Spinal cord (tissue), 10 donors: Measurements from ENCODE around the gene PRKCD. TPM values are rescaled to one million over a fixed set of nuclear protein-coding genes. Genes with fewer than 3 reads are reported as not detected.

Experiments
- DNase-seq, 6 donors: peaks; one replicate each; pipeline versions ENCODE4 v3.0.0 to v3.0.0-alpha.2; 2013 to 2015; ENCODE audit warnings: low spot score in 6 of 6, low read depth in 4 of 6
- H3K27ac ChIP-seq: one replicate; pipeline ENCODE4 v1.5.1; 2013; ENCODE audit warnings: low read depth, low read length, control low read depth
- H3K27me3 ChIP-seq: one replicate; pipeline ENCODE4 v1.6.1; 2013; ENCODE audit warnings: low read length; ENCODE audit not compliant: control insufficient read depth, insufficient read depth
- H3K36me3 ChIP-seq: one replicate; pipeline ENCODE4 v1.6.1; 2013; ENCODE audit warnings: low read length; ENCODE audit not compliant: control insufficient read depth, insufficient read depth
- H3K4me1 ChIP-seq: one replicate; pipeline ENCODE4 v1.6.1; 2013; ENCODE audit warnings: low read length; ENCODE audit not compliant: control insufficient read depth, insufficient read depth
- H3K4me3 ChIP-seq: one replicate; pipeline ENCODE4 v1.5.1; 2013; ENCODE audit warnings: low read depth, low read length, control low read depth
- H3K9me3 ChIP-seq: one replicate; pipeline ENCODE4 v1.6.1; 2013; ENCODE audit warnings: low read length; ENCODE audit not compliant: control insufficient read depth, insufficient read depth
- WGBS: methylation state at CpG from one replicate; pipeline ENCODE4 v1.1.5; 2013; ENCODE audit warnings: missing lambda C conversion rate; ENCODE audit not compliant: insufficient coverage; 5-methylcytosine and 5-hydroxymethylcytosine counted together
- polyA plus RNA-seq, 2 donors: library from polyadenylated mRNA; unstranded; fragments of 120-200 nt; gene quantifications; one replicate each; pipeline ENCODE4 v1.2.1, GENCODE V29; 2013; ENCODE audit not compliant: insufficient read length in 2 of 2
- total RNA-seq, 2 donors: library from RNA; depleted of rRNA in 1 of 2; stranded (reverse); fragments of 120-200 nt in 1 of 2; fragments of >200 nt in 1 of 2; gene quantifications; one replicate each; pipeline versions ENCODE4 v1.2.3 to v1.2.4, GENCODE V29; 2013 to 2014
- donor health status: healthy.

Gene PRKCD
- total and polyA plus RNA-seq, 4 donors: 2.9 to 15.0 (median 11.2) TPM

DNA sequence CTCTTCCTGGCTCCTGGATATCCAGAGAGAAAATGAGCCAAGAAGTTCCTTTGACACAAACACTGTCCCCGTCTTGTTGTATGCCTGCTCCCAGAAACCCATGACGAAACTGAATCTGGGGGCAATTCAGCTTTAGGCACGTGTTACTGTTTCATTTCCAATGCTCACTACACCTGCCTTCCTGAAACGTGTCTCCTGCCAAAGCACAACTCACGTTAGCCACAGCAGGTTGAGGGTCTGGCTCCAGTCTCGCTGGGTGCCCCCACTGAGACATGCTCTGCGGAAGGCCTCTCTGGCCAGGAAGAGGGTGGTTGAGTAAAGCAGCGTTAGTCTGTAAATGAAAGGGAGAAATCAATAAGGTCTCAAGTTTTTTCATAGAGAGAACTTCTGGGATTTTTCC, 37.5 kb upstream of the PRKCD start:
- Histone ChIP-seq H3K27ac (no peak overlapping the region), H3K27me3 (no peaks in the 10 kb centered on the region), H3K36me3 (peaks cover 40% of the 10 kb centered on the region), H3K4me3 (no peak overlapping the region), H3K9me3 (no peaks in the 10 kb centered on the region), H3K4me1 (peaks cover 4% of the 10 kb centered on the region)
- no peak for DNase-seq
- WGBS: 88% methylated on average over 8 of the region's 8 CpGs

DNA sequence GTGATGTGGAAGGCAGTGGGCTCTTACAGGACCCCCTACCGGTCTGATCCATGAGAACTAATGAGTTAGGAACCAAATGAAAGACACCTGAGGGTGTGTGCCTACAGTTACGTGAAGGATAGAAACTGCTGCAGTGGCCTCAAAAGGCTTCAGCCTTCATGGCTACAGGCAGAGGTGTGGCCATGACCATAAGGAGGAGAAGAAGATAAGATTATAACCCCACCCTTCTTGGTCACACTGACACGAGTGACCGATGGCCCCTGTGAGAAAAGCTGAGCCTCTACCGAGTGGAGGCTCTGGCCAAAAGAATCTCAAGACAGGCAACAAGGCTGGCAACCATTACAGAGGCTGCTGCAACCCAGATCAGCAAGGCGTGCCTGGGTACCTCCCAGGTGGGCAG, 37.1 kb upstream of the PRKCD start:
- Histone ChIP-seq H3K27me3 (no peaks in the 10 kb centered on the region), H3K9me3 (no peaks in the 10 kb centered on the region), H3K4me3 (no peak overlapping the region), H3K4me1 (peaks cover 4% of the 10 kb centered on the region), H3K27ac (no peak overlapping the region), H3K36me3 (peaks cover 36% of the 10 kb centered on the region)
- WGBS: 92% methylated on average over 6 of the region's 6 CpGs
- no peak for DNase-seq

DNA sequence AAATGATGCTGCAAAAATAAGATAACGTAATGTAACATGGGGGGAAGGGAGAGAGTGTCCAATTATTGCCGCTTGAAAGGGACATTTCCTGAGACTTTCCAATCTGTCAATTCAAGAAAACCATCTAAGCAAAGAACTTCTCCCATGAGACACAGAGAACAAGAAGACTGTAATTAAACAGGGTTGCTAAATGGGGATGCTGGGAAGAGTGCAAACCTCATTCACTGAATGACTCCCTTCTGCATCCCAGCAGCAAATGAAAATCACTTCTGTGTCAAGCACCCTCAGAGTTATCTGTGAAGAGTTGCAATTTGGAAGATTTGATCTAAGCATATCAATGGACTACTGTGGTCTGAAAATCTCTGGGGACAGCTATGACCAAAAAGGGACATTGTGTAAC, 34.4 kb upstream of the PRKCD start:
- H3K9me3 ChIP-seq: no peaks in the 10 kb centered on the region
- peaks cover 4% of the 10 kb centered on the region for H3K4me1 ChIP-seq
- no peak overlapping the region for H3K4me3 ChIP-seq
- H3K27ac ChIP-seq: no peak overlapping the region
- whole genome bisulfite sequencing: no CpG with 5 or more reads among the region's 2 CpGs
- DNase-seq: peak in 2 of 6 donors; percentile 35 to 85
- H3K27me3 ChIP-seq: no peaks in the 10 kb centered on the region
- H3K36me3 ChIP-seq: peaks cover 18% of the 10 kb centered on the region

DNA sequence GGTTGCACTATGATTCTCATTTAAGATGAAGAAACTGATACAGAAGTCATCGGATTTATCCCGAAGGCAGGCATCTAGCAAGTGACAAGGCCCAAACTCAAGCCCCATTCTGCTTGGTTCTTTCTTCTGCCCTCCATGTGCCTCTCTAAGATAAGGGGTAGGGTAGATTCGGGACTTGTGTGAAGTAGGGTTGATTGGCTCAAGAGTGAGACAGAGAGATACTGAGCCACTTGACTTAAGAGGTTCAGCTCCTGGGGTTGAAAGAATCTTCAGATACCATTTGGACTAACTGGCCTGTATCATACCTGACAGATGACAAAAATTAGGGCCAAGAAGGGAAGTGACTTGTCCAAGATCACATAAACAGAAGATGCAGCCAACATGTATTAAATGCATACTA, 31.7 kb upstream of the PRKCD start:
- H3K27ac ChIP-seq: no peak overlapping the region
- no peaks in the 10 kb centered on the region for H3K4me1 ChIP-seq
- no peaks in the 10 kb centered on the region for H3K9me3 ChIP-seq
- peak overlapping the region; percentile 90 for H3K4me3 ChIP-seq
- peaks cover 6% of the 10 kb centered on the region for H3K36me3 ChIP-seq
- no CpG with 5 or more reads among the region's 3 CpGs for WGBS
- DNase-seq: no peak
- no peaks in the 10 kb centered on the region for H3K27me3 ChIP-seq

DNA sequence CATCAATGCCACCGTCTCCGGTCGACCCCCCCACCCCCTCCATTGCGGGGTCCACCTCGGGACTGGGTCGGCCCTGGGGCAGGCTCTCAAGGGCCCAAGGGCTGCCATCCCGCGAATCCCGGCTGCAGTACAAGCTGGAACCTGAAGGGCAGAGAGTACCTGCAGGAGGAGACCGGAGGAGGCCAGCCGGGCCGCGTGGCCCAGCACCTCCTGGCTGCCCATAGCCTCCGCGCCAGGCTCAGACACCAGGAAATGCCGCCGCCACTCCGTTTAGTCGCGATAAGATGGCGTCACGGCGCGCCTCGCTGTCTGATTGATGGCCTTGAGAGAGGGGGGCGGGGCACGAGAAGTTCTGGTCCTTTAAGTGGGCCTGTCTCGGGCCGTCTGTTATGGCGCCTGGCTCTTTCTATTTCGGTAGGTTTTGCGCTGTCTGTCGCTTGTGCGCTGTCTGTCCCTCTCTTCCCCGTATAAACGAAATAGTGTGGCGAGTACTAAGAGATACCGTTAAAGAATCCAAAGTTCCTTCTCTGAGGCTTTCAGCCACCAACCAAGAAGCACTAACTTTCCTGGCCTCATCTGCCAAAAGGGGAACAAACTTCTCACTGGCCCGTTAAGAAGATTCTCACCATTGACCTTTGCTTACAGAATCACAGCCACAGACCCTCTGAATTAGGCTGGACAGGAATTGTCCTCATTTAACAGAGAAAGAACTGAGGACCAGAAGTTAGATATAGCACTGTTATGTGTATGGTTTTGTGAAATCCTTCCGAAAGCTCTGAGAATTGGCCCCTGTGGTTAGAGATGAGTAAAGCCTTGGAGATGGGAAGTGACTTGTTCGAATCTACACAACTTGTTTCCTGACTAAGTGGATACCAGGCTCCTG, 30.6 kb upstream of the PRKCD start, which contains the start of gene RFT1:
Gene RFT1 (minus strand): TSS at position 257 of the 883 bp plus-strand sequence. CDS start 35 bp downstream, at position 222.
- no peaks in the 10 kb centered on the region for H3K36me3 ChIP-seq
- no peaks in the 10 kb centered on the region for H3K9me3 ChIP-seq
- no peaks in the 10 kb centered on the region for H3K27me3 ChIP-seq
- DNase-seq: peak; percentile 94 to 99 (median 96)
- H3K4me1 ChIP-seq: no peaks in the 10 kb centered on the region
- 2% methylated on average over 34 of the region's 41 CpGs for WGBS
- peak within 1 kb of the TSS; percentile 75 for H3K27ac ChIP-seq
- H3K4me3 ChIP-seq: peak within 1 kb of the TSS; percentile 90

DNA sequence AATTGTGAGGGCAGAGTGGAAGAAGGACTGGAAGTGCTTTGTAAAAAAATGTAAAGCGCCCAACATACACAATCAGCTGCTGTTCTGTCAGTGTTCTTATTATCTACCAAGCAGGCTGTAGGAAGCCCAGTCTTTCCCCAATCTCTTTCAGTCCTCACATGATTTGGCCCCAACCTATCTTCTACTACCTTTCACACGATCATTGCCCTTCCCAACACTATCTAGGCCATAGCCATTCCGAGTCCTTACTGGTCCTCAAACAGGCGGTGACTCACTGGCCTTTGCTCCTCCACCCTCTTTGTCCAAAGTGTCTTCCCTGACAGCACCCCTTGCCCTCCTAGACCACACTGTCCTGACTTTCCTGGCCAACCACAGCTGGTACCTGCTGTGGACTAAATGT, 29.9 kb upstream of the PRKCD start:
- Histone ChIP-seq H3K4me3 (no peak overlapping the region), H3K27me3 (no peaks in the 10 kb centered on the region), H3K9me3 (no peaks in the 10 kb centered on the region), H3K27ac (peak overlapping the region; percentile 75), H3K4me1 (no peaks in the 10 kb centered on the region), H3K36me3 (no peaks in the 10 kb centered on the region)
- no peak for DNase-seq
- 99% methylated on average over 4 of the region's 4 CpGs for WGBS

DNA sequence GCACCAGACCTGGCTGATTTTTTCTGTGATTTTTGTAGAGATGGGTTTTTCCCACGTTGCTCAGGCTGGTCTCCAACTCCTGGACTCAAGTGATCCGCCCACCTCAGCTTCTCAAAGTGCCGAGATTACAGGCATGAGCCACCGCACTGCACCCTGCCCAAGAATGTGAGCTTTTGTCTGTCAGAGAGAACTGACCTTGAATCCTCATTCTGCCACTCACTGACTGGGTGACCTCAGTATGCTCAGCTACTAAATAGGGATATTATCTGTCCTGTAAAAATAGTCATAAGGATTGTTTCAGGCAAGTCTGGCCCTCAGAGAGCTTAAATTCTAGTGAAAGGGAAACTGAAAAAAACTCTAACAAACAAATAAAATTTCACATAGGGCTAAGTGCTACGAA, 28.7 kb upstream of the PRKCD start:
- Histone ChIP-seq H3K36me3 (no peaks in the 10 kb centered on the region), H3K4me3 (no peak overlapping the region), H3K4me1 (no peaks in the 10 kb centered on the region), H3K27me3 (no peaks in the 10 kb centered on the region), H3K27ac (no peak overlapping the region), H3K9me3 (no peaks in the 10 kb centered on the region)
- no peak for DNase-seq
- no CpG with 5 or more reads among the region's 5 CpGs for WGBS

DNA sequence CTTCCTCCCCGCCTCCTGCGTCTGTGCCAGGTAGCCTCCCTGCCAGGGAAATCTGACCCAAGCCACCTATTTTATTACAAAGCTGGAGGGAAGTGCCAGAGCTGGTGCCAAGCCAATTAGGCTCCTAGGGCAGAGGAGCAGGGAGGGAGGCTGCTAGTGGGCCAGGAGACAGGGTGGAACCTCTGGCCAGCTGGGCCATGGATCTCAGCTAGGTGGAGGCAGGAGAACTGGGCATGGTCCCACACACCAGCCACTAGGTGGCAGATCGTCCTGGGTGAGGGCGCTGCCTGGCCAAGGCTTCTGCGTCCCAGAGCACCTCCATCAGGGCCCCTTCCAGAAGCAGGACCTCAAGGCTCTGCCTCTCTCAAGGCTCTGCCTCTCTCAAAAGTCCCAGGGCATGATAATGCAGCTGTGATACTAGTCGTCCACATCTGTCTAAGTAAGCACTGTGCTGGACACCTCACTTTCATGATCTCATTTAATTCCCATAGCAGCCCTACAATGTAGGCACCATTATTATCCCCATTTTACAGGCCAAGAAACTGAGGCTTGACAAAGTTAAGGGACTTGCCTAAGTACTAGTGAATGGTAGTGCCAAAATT, 26.3 kb upstream of the PRKCD start:
- no peak overlapping the region for H3K27ac ChIP-seq
- H3K4me3 ChIP-seq: no peak overlapping the region
- 13% methylated on average over 4 of the region's 6 CpGs for WGBS
- H3K27me3 ChIP-seq: no peaks in the 10 kb centered on the region
- no peaks in the 10 kb centered on the region for H3K4me1 ChIP-seq
- peak in 2 of 6 donors; percentile 20 to 51 for DNase-seq
- no peaks in the 10 kb centered on the region for H3K9me3 ChIP-seq
- no peaks in the 10 kb centered on the region for H3K36me3 ChIP-seq

DNA sequence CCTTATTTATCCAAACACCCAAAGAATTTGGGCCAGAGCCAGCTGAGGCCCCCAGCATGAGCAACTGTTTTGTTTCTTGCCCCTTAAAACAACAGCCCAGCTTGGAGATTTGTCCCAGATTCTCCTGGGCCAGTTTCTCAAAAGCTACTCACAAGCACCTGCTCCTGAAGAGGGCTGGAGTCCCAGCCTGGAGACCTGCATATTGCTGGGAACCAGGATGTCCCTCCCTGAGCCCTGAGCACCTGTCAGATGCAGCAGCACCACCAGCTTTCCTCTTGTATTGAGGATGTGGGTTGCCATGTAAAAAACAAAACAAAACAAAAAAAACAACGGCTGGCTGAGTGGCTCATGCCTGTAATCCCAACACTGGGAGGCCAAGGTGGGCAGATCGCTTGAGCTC, 23.8 kb upstream of the PRKCD start:
- Histone ChIP-seq H3K27me3 (no peaks in the 10 kb centered on the region), H3K4me1 (no peaks in the 10 kb centered on the region), H3K36me3 (no peaks in the 10 kb centered on the region), H3K4me3 (no peak overlapping the region), H3K9me3 (no peaks in the 10 kb centered on the region), H3K27ac (no peak overlapping the region)
- WGBS: 67% methylated on average over 2 of the region's 2 CpGs
- no peak for DNase-seq
